Measurements from ENCODE around the gene CDK13.

DNA sequence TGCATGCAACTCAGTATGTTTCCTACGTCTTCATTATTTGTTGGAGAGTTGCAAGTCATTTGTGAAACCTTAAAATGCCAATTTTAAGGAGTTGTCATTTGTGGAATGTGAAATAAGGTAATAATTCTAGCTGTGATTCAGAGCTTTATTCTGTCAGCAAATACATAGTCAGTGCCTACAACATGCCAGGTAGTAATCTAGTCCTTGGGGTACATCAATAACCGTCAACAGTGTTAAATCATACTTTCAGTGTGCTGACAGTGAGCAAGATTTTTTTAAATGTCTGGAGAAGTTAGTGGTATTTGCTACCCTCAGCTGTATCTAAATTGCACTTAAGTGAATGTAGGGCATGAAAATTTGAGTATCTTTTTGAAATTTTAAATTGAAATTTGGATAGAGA, 147.7 kb downstream of the CDK13 start:
- TF ChIP-seq, protein P1, sequence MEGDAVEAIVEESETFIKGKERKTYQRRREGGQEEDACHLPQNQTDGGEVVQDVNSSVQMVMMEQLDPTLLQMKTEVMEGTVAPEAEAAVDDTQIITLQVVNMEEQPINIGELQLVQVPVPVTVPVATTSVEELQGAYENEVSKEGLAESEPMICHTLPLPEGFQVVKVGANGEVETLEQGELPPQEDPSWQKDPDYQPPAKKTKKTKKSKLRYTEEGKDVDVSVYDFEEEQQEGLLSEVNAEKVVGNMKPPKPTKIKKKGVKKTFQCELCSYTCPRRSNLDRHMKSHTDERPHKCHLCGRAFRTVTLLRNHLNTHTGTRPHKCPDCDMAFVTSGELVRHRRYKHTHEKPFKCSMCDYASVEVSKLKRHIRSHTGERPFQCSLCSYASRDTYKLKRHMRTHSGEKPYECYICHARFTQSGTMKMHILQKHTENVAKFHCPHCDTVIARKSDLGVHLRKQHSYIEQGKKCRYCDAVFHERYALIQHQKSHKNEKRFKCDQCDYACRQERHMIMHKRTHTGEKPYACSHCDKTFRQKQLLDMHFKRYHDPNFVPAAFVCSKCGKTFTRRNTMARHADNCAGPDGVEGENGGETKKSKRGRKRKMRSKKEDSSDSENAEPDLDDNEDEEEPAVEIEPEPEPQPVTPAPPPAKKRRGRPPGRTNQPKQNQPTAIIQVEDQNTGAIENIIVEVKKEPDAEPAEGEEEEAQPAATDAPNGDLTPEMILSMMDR (IDR thresholded peaks at IDR 0.05), result no peak
- no peak for TF ChIP-seq POLR2A (IDR thresholded peaks at IDR 0.05)
